Activated B cell treated with CpG ODN at 0.5 μM for 24 hours (primary cell): ENCODE data around the gene VOPP1. TPM values are rescaled to one million over a fixed set of nuclear protein-coding genes. Genes with fewer than 3 reads are reported as not detected.
A peak's percentile ranks its signal among the peaks of the same experiment; 100 is the strongest.

Experiments used
- ATAC-seq: fragments of 200-7000 bp; cut with Tn5 transposase; one replicate; pipeline ENCODE4 v1.10.0; 2021; ENCODE audit warnings: low read depth, mild to moderate bottlenecking, moderate library complexity
- CTCF ChIA-PET: fragments of 350-600 bp; sonication (Branson Sonifier 250); formaldehyde crosslinking; loops from one replicate; lab custom pipeline; 2021; ENCODE audit warnings: antibody characterized with exemption; lab: Charles Lee
- POLR2A ChIA-PET: fragments of 350-600 bp; sonication (Branson Sonifier 250); formaldehyde crosslinking; loops from one replicate; lab custom pipeline; 2021; ENCODE audit warnings: antibody characterized with exemption; lab: Charles Lee
- DNase-seq: peaks from one replicate; pipeline ENCODE4 v3.0.0; 2022
- H3K27ac Mint-ChIP-seq: one replicate; pipeline ENCODE4 v1.8.0; 2020; ENCODE audit warnings: mixed read lengths
- H3K27me3 Mint-ChIP-seq: one replicate; pipeline ENCODE4 v1.8.0; 2021; ENCODE audit warnings: mixed read lengths
- H3K36me3 Mint-ChIP-seq: one replicate; pipeline ENCODE4 v1.8.0; 2021; ENCODE audit warnings: low read depth, mixed read lengths
- H3K4me1 Mint-ChIP-seq: one replicate; pipeline ENCODE4 v1.8.0; 2021; ENCODE audit warnings: mixed read lengths
- H3K4me3 Mint-ChIP-seq: one replicate; pipeline ENCODE4 v1.8.0; 2020; ENCODE audit warnings: mild to moderate bottlenecking, mixed read lengths
- H3K9me3 Mint-ChIP-seq: one replicate; pipeline ENCODE4 v1.8.0; 2020; ENCODE audit warnings: mixed read lengths
- intact Hi-C: fragments of 100-400 bp; cut with micrococcal nuclease; formaldehyde crosslinking; loops from one replicate; pipeline ENCODE4 v1.15.1; 2024
- total RNA-seq: library from RNA; stranded (reverse); gene quantifications from 2 replicates; pipeline ENCODE4 v1.2.3, GENCODE V29; 2022
- TF ChIP-seq, protein P1 (sequence below): fragments of 200-600 bp; IDR thresholded peaks from one replicate; pipeline ENCODE4 v1.8.0; 2022; ENCODE audit warnings: antibody characterized with exemption, mild to moderate bottlenecking

VOPP1 gene
- total RNA-seq, 1 donor from 2014 or later: 438 TPM

DNA sequence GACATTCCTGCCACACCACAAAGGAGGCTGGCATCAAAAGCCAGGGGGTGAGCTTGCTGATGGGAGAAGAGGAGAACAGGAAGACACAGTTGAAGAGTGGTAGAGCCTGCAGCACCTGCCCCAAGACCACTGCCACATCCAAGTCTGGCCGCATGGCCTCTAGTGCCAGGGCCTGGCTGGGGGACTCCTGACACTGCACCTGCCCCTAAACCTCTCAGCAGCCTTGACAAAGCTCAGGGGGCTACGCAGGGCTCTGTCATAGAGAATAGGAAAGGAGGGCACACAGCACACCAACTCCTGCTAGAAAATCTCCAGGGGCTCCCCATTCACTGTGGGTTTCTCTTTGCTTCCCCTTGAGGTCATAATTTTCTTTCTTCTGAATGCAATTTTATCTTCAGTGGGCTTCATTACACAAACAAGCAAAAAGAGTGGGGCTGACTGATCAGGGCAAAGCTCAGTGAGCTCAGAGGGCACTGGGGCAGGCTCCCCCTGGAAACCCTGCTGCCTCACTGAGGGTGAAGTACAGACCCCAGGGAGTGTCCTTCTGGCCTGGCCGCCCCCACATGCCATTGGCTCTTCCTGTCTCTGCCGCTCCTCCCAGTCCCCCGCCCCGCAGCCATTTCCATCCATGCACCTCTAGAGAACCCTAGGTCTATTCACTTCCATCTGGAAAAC lies 37.2 kb downstream of the VOPP1 start:
- ChIA-PET CTCF (interaction anchor here (1.1 to 3.0 kb wide), 14 partner anchors 11 to 63 kb away, joined by 3 to 16 read pairs (median 6); partner anchors contain the start of gene VOPP1), POLR2A (interaction anchor here (0.9 to 22.9 kb wide), 23 partner anchors 9 to 571 kb away, joined by 3 to 651 read pairs (median 6); partner anchors contain the start of genes CHCHD2, LANCL2 and VOPP1)
- TF ChIP-seq, protein P1, sequence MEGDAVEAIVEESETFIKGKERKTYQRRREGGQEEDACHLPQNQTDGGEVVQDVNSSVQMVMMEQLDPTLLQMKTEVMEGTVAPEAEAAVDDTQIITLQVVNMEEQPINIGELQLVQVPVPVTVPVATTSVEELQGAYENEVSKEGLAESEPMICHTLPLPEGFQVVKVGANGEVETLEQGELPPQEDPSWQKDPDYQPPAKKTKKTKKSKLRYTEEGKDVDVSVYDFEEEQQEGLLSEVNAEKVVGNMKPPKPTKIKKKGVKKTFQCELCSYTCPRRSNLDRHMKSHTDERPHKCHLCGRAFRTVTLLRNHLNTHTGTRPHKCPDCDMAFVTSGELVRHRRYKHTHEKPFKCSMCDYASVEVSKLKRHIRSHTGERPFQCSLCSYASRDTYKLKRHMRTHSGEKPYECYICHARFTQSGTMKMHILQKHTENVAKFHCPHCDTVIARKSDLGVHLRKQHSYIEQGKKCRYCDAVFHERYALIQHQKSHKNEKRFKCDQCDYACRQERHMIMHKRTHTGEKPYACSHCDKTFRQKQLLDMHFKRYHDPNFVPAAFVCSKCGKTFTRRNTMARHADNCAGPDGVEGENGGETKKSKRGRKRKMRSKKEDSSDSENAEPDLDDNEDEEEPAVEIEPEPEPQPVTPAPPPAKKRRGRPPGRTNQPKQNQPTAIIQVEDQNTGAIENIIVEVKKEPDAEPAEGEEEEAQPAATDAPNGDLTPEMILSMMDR: no peak
- ATAC-seq (peak; percentile 10), DNase-seq (no peak)
- Mint-ChIP-seq H3K9me3 (no peaks in the 10 kb centered on the region), H3K27ac (peak overlapping the region; percentile 98), H3K36me3 (peaks cover 61% of the 10 kb centered on the region), H3K4me1 (peaks cover 99% of the 10 kb centered on the region), H3K4me3 (peak overlapping the region; percentile 85), H3K27me3 (no peaks in the 10 kb centered on the region)
- intact Hi-C loops: loop anchor here (1.0 to 5.0 kb wide), 9 partner anchors 9 to 529 kb away; partner anchors contain the start of genes SUMF2 and ZNF713

DNA sequence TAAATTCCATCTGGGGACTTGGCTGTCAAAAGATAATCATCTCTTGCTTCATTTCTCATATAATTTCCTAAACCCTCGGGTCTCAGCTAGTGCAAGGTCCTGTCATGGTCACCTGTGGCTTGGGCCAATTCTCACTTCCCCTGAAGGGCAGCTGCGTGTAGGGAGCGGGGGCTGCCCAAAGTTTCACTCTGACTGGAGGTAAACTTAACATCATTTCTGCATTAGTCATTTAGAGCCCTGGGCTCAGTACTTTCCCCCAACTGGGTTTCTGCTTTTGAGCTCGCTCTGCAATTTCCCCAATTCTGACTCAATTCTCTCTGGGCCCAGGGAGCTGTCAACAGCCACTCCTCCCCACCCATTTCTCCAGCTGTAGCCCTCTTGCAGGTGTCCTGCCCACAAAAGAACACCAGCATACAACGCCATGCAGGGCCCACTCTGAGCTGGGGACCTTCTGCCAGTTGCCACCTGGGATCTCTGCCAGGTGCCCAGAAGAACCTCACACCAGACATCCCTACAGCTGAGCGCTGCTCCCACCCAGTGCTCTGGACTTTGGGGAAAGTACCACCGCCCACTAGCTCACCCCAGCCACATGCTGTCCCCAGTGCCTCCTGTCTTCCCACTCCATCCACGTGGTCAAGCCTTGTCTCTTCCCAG lies 37.9 kb downstream of the VOPP1 start:
- CTCF ChIA-PET: interaction anchor here (1.1 to 3.0 kb wide), 14 partner anchors 12 to 64 kb away, joined by 3 to 16 read pairs (median 6); partner anchors contain the start of gene VOPP1
- ATAC-seq: peak; percentile 71
- no peaks in the 10 kb centered on the region for H3K27me3 Mint-ChIP-seq
- peak overlapping the region; percentile 85 for H3K4me3 Mint-ChIP-seq
- H3K36me3 Mint-ChIP-seq: peaks cover 62% of the 10 kb centered on the region
- peak overlapping the region; percentile 98 for H3K27ac Mint-ChIP-seq
- peaks cover 99% of the 10 kb centered on the region for H3K4me1 Mint-ChIP-seq
- peaks cover 3% of the 10 kb centered on the region for H3K9me3 Mint-ChIP-seq
- DNase-seq: peak; percentile 73
- POLR2A ChIA-PET: interaction anchor here (0.7 to 22.9 kb wide), 32 partner anchors 8 to 775 kb away, joined by 3 to 651 read pairs (median 4); partner anchors contain the start of genes CCT6A, CHCHD2, LANCL2 and NIPSNAP2
- intact Hi-C loops: loop anchor here (1.0 to 5.0 kb wide), 7 partner anchors 8 to 530 kb away; partner anchors contain the start of genes SUMF2 and ZNF713
- TF ChIP-seq, protein P1: no peak

DNA sequence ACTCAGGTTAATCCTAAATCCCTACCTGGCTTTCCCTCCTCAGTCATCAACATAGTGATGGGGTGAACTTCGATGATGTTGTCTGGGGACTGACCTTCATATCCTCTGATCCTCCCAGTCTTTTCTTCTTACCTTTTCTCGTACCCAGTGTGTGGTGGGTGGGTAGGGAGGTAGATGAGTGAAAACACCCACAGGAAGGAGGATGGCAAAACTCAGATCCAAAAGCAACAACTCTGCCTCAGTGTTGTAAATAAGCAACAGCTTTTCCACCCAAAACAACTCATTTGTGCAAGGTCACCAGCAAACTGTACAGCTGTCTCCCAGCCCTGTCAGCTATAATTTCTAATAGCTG lies 38.6 kb downstream of the VOPP1 start:
- H3K4me3 Mint-ChIP-seq: peak overlapping the region; percentile 85
- H3K27me3 Mint-ChIP-seq: no peaks in the 10 kb centered on the region
- H3K27ac Mint-ChIP-seq: peak overlapping the region; percentile 98
- intact Hi-C loops: loop anchor here (1.0 to 5.0 kb wide), 10 partner anchors 7 to 531 kb away; partner anchors contain the start of genes CCT6A, LANCL2, PSPH and SUMF2
- POLR2A ChIA-PET: interaction anchor here (0.6 to 22.9 kb wide), 31 partner anchors 13 to 775 kb away, joined by 3 to 651 read pairs (median 5); partner anchors contain the start of genes CCT6A, CHCHD2, LANCL2 and PSPH
- DNase-seq (no peak), ATAC-seq (peak; percentile 0)
- CTCF ChIA-PET: interaction anchor here (0.9 to 3.0 kb wide), 8 partner anchors 10 to 64 kb away, joined by 3 to 16 read pairs (median 6); no protein-coding TSS in a partner anchor
- TF ChIP-seq, protein P1: no peak
- peaks cover 3% of the 10 kb centered on the region for H3K9me3 Mint-ChIP-seq
- peaks cover 59% of the 10 kb centered on the region for H3K36me3 Mint-ChIP-seq
- peaks cover 100% of the 10 kb centered on the region for H3K4me1 Mint-ChIP-seq

DNA sequence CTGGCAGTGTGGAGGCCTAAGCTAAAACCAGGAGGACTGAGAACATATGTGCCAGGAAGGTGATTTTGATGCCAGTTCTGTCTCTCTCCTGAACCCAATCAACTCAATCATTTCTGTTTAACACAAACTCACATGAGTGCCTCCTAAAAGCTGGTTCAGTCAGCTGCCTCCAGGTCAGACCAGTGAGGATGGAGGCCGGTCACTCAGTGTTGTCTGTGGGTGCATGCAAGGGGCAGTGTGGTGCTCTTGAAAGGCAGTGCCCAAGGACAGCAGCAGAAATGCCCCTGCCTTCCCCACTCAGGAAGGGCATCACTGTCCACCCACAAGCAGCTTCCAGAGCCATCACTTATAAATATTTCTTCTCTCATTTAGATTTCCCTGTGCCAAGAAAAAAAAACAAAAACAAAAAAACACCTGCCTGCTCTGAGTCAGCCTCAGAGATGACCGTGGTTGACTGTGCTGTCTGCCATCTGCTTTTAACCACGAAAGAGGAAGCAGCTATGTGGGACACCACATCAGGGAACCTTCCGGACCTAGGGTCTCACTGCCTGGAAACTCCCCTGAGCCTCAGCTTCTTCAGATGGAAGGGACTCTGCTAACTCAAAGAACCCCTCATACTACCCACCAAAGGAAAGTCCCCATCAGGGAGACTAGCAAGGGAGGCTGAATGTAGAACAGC lies 39.1 kb downstream of the VOPP1 start:
- H3K27me3 Mint-ChIP-seq: no peaks in the 10 kb centered on the region
- H3K4me3 Mint-ChIP-seq: peak overlapping the region; percentile 85
- ChIA-PET POLR2A (interaction anchor here (0.6 to 22.9 kb wide), 26 partner anchors 8 to 774 kb away, joined by 3 to 651 read pairs (median 5); partner anchors contain the start of genes CCT6A, CHCHD2, LANCL2 and PSPH), CTCF (interaction anchor here (0.9 to 3.0 kb wide), 5 partner anchors 9 to 61 kb away, joined by 3 to 16 read pairs (median 5); no protein-coding TSS in a partner anchor)
- peak; percentile 62 for DNase-seq
- peaks cover 55% of the 10 kb centered on the region for H3K36me3 Mint-ChIP-seq
- H3K9me3 Mint-ChIP-seq: peaks cover 3% of the 10 kb centered on the region
- intact Hi-C loops: loop anchor here (1.0 to 5.0 kb wide), 4 partner anchors 168 to 518 kb away; partner anchors contain the start of genes CCT6A, LANCL2 and PSPH
- H3K27ac Mint-ChIP-seq: peak overlapping the region; percentile 98
- TF ChIP-seq, protein P1: no peak
- ATAC-seq: peak; percentile 48
- H3K4me1 Mint-ChIP-seq: peaks cover 99% of the 10 kb centered on the region
